EH (cell line): ENCODE results near the gene APOA4.

Experiments used
- DNase-seq: peaks from one replicate; pipeline ENCODE4 v3.0.0-alpha.2; 2015; ENCODE audit warnings: low read depth

APOA4 gene

DNA sequence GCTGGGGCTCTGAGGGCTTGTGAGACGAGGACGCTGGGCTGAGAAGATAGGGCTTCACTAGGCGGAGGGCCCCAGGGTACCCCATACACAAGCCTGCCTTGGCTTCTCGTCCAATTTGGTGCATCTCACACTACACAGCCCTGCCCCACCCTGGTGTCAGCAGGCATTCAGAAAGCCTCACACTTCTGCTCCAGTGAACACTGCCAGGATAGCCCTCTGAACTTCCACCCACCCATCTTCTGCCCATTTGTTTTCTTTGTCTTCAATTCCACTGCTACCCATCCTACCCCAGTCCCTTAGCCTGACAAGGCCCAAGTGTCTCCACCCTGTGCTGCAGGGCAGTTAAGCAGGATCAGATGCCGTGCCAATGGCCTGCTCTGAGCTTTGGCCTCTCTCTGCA, 48.4 kb downstream of the APOA4 start:
- no peak for DNase-seq

- DNase-seq, result no peak
Observed at GRCh38 chr11:116773203-116774097, 49.7 kb downstream of the APOA4 start.

DNA sequence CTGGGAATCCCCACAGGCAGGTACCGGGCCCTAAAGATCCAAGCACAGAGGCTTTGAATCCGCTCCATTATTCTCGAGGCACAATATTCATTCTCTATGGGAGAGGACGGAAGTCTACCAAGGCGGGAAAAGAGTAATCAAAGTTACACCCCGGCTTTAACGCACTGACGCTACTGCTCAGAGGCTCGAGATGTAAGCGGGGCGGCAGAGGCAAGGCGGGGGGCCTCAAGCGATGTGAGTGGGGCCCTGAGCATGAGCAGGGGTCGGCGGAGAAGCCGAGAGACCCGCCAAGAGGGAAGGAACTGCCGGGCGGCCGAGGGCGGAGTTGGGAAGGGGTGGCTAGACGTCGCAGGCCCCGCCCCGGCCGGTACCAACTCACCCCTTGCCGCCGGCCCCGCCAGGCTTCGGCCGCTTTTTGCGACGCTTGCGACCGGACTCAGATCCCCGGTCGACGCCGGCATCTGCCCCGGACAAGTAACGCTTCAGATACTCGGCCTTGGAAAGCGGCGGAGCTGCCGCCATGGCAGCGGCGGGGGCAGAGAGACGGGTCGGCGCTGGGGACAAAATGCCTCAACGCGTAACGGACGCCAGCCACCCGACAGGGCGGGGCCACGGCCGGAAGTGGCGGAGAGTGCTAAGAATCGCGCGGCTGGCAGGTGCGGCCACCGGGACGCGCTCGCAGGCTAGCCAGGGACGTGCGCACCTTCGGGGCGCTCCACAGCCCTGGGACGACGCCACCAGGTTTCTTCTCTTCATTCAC, 50.5 kb downstream of the APOA4 start, which contains the start of gene BUD13:
Gene BUD13 (minus strand): TSS at position 545 of the 760 bp plus-strand sequence. CDS start 23 bp downstream, at position 522.
- peak; percentile 81 for DNase-seq

- no peak for DNase-seq
Observed at GRCh38 chr11:116771935-116772334, 51.2 kb downstream of the APOA4 start.
